UCSD-AML1 (cell line): ENCODE data around the gene MAN1A2.
A peak's percentile ranks its signal among the peaks of the same experiment; 100 is the strongest.
"Not testable (repeated sequence)": the region's sequence is repeated elsewhere in the genome, so short reads cannot be mapped to it uniquely, and the experiment has no call there.

Source experiments
- DNase-seq: peaks from one replicate; lab custom pipeline; 2025; ENCODE audit not compliant: unreplicated experiment; lab: John Stamatoyannopoulos, UW

The MAN1A2 gene

DNA sequence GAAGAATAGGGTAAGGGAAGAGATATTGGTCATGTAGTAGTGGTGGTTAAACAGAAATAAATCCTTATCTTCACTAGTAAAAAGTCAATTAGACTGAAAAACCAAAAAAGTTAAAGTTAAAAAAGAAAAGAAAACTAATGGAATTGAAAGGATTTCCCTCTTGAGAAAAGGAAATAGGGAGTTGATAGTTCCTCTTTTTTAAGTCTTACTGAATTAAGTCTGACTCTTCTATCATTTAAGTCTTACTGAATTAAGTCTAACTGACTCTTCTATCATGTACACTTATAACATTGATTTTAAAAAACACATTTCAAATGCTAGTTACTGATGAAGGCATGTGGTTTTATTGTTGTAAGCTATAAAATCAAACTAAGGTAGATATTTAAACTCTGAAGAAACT is 189.1 kb downstream of the MAN1A2 start:
- DNase-seq = no peak

DNA sequence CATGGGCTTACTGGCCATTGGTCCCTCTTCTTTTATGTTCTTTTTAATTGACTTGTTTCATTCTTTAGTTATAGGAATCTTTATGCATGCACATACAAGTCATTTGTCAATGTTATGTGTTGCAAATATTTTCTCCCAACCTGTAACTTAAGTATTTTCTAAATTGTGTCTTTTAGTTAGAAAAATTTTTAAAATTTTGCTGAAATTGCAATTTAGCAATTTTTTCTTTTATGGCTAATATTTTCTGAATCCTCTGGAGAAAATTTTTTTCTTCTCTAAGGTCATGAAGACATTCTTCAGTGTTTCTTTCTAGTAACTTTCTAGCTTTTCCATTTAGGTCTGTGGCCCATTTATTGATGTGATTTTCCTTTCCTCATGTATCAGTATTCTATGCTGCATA is 189.7 kb downstream of the MAN1A2 start:
- no peak for DNase-seq

DNA sequence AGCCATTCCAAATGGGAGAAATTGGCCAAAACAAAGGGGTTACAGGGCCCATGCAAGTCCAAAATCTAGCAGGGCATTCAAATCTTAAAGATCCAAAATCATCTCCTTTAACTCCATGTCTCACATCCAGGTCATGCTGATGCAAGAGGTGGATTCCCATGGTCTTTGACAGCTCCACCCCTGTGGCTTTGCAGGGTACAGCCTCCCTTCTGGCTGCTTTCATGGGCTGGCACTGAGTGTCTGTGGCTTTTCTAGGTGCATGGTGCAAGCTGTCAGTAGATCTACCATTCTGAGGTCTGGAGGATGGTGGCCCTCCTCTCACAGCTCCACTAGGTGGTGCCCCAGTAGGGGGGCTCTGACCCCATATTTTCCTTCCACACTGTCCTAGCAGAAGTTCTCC is 191.2 kb downstream of the MAN1A2 start:
- DNase-seq = not testable (repeated sequence)

DNA sequence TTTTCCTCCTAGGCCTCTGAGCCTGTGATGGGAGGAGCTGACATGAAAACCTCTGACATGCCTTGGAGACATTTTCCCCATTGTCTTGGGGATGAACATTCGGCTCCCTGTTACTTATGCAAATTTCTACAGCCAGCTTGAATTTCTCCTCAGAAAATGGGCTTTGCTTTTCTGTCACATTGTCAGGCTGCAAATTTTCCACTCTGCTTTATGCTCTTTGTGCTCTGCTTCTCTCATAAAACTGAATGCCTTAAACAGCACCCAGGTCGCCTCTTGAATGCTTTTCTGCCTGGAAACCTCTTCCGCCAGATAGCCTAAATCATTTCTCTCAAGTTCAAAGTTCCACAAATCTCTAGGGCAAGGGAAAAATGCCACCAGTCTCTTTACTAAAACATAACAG is 191.9 kb downstream of the MAN1A2 start:
- DNase-seq = no peak

DNA sequence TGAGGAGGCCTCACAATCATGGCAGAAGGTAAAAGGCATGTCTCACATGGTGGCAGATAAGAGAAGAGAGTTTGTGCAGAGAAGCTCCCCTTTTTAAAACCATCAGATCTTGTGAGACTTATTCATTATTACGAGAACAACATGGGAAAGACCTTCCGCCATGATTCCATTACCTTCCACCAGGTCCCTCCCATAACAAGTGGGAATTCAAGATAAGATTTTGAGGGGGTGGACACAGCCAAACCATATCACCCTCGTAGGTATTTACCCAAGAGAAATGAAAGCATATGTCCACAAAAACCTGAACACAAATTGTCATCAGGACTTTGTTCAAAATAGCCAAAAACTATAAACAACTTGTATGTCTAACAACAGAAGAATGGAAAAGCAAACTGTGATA is 192.7 kb downstream of the MAN1A2 start:
- no peak for DNase-seq

DNA sequence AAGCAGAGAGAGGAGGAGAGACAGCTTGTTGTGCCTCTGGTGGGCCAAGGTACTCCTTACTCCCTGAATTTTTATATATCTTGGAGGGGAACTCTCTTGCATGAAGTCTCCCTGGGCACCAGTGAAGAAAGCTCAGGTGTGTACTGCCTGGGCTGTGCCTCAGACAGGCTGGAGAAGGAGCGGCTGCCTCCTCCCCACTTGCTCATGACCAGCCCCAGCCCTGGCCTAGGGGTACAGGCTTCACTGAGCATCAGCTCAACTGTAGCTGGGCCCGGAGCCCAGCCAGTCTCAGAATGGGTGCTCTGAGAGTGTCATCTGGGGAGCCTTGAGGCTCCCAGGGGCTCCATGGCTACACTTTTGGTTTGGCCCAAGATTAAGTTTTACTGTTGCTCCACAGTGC is 193.8 kb downstream of the MAN1A2 start:
- DNase-seq = no peak

DNA sequence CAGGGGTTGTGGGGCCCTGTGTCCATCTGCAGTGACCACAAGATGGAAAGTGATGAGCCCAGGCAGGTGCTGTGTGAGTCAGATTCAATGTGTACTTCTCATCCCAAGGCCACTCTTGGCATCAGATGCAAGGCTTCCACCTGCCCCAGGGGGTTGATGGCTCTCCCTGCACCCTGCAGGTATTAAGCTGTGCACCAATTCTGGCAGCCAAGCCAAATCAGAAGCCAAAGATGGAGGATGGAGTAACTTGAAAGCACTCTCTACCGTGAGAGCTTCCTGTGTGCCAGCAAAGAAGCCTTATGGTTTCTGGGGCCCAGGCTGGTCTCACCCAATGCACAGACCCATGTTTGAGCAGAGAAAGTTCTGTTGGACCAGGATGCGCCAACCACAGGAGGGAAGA is 194.3 kb downstream of the MAN1A2 start:
- DNase-seq = no peak

DNA sequence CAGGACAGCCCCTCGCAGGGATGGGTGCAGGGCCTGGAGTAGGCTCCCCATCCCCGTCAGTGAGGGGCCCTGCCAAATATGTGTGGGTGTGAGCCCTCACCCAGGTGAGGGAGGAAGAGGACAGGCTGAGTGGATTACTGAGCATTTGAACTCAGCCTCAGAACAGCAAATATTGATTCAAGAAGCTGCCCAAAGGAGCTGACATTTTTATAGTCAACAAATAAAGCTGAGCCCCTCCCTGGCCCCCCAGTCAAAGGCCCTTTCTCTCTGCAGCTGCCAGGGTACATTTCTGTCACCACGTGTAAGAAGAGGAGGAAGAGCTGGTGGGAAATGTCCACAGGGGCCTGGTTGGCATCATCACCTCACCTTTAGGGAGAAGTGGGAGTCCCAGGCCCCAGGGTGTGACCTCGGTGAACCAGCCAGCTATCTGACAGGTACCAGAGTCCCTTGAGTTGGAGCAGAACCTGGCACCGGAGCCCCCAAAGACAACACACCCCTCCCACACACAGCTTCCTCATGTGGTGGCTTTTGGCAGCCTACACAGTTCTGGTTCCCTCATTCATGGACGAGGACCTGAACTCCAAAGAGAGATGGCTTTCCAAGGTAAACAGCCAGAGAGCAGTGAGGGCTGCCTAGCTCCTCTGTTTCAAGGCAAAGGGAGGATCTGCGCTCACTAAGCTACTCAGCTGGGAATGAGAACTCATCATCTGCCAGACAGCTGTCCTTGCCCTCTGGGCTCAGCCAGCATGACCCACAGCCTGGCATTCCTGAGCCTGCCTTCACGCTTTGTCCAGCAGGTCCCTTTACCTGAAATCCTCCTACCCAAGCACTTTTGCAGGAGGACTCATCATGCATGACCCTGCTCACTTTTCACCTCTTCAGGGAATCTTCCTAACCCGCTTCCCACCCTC is 195.6 kb downstream of the MAN1A2 start:
- DNase-seq = no peak

DNA sequence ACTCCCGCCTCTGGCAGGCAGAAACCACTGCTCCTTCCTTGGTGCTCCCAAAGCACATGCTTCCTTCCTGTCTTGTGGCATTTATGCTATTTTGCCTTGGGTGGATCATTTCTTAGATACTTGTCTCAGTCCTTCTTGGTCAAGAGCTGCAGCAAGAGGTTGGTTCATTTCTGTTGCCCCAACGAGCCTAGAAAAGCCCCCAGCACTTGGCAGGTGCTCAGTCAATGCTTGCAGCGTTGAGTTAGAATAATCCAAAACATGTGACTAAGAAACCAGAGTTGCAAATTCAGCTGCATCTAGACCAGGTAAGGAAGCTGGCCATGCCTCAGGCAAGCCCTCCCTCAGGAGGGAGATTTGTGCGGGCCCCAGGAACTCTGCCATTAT is 196.2 kb downstream of the MAN1A2 start:
- no peak for DNase-seq

DNA sequence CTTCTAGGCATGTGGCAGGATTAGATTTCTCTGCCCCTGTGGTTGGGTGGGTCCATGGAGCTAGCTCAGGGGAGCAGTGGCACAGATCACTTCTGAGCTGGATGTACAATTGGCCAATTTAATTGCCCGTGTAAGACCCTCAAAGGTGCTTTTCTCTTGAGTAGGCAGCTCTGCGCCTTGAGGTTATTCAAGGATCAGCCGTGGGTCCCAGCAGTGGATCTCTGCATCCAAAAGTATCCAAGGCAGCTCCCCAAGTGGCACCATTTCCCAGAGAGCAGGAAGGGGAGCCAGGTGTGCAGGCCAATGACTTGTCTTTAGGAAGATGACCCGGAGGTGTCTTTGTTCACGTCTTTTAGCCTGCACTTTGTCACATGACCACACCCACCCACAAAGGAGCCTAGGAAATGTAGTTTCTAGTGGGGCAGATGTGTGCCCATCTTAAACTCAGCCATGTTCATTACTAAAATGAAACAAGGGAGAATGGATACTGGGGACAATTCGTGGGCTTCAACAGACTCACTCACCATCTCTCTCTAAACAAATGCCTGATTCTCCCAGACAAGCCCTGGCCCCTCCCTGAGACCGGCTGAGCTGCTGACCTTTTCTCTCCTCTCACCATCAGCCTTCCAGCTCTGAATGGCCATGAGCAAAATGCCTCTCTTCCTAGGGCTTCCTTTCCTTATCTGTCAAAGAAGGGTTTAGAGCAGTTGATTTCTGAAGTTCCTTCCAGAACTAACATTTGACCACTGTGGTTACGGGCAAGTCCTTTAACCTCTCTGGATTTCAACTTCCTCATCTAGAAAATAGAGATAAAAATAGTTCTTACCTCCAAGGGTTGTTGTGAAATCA is 197.2 kb downstream of the MAN1A2 start:
- peak; percentile 33 for DNase-seq

DNA sequence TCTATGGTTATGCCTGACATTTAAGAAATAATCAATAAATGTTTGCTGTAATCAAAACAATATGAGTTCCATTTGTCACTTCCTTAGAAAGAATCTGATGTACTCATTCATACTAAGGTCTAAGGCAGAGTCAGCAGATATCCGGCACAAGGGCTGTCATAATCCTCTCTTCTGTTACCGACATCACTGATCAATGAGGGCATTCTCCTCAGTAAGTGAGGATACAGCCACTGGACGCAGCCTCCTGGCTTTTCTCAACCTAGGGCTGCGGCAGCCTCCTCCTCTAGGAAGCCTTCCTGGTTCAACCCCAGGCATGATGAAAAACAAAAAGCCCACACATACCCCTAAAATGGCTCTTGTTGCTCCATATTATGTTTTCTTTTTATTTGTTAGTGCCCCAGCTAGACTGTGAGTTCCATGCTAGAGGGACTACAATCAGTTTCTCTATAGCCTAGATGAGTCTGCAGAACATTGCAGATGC is 197.9 kb downstream of the MAN1A2 start:
- DNase-seq = no peak

DNA sequence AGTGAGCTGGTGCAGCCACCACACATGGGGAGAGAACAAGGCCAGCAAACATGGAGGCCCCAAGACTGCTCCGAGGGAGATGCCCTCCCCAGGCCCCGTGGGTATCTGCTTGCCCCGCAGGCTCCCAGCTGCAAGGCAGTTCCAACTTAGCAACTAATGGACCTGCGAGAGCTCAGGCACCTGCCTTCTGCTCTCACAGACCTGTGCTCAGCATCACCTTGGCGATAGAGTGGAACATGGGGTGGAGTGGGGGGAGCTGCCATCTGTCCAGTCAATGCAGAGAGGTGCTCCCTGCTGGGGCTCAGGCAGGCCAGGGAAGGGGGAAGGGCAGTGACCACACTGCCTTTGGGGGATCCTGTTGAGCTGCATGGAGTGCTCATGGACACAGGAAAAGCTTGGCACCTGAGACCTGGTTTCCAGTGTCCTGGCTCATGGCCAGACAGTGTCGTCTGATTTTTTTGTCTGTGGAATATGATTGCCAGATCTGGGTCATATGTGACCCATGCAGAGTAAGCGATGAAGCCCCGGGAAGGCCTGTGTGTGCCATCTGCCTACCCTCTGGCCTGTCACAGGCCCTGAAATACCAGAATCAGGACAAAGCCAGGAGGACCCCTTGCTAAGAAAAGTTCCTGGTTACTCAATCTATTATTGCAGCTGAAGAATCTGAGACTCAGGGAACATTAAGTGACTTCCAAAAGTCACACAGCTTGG is 198.7 kb downstream of the MAN1A2 start:
- DNase-seq = no peak

DNA sequence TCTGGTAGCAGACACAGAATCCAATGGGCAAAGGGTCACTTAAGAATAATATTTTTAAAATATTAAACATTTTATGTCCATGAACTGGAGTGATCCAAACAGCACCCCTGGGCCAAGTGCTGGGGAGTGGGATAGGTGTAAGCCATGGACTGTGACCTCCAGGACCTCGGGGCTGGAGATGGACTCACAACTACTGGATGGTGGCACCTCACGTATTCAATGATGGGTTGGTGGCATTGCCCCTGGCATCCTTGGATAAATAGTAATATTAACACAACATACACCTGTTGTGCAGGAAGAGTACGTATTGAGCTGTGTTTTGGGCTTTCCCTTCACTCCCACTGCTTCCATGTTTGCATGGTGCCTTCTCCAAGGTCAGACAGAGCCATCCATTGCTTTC is 199.3 kb downstream of the MAN1A2 start:
- no peak for DNase-seq

DNA sequence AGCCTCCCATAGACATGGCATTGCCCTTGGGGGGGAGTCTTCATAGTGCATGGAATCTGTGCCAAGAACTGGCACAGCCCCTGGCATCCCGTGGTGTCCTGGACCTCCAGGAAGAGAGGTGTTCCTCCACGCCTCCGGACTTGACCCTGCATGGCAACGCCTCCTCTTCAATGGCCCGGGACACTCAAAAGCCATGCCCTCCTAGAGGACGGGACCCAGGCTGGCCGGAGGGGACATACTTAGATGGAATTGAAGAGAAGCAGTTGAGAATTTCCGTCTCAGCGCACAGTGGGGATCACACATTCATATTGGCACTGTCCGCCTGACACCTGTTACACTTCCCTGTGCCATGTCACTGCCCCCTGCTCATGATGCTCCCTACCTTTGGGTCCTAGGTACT is 200.2 kb downstream of the MAN1A2 start:
- no peak for DNase-seq

DNA sequence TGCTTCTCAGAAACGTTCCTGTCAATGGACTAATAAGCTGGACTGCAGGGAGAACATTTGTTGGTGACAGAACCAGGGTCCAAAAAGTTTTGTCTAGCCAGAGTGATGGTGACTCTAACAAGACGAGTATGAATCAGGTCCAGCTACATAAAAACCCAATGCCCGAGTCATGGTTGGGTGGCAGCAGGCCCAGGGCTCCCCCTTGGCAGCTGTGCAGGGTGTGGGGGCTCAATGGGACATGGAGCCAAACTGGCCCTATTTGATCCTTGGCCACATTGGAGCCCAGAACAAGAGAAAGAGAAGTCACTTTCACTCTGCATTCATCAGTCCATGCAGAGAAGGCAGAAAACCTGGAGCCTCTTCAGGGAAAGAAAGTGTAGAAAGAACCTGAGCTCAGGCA is 200.7 kb downstream of the MAN1A2 start:
- no peak for DNase-seq

DNA sequence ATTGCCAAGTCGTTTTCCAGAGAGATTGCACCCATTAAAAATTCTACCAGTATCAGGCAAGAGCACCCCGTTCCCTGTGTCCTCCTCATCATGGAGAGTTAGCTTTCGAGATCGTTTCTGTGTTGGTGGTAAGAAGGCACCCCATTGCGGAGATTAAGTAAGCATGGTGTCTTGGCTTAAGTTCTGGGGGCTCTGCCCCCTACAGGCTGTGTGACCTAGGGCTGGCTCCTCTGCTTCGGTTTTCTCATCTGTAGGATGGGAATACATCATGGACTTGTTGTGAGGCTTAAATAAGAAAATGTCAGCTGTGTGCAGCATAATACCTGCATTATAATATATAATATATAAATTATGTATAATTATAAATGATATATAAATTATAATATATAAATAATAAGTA is 201.8 kb downstream of the MAN1A2 start:
- no peak for DNase-seq

DNA sequence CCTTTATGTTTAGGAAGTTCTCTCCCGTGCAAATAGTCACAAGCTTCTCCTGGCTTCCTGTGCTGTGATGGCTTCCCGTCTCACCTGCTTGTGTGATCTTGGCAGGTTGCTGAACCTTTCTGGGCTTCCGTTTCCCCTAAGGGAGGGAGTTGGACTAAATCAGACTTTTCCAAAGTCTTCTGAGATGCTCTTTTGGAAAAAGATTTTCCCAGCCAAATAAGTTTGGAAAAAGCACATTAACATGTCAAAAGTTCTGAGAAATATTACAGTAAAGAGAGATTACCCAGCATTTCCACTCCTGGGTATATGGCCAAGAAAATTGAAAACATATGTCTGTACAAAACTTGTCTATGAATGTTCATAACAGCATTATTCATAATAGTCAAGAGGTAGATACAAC is 202.6 kb downstream of the MAN1A2 start:
- DNase-seq = no peak

DNA sequence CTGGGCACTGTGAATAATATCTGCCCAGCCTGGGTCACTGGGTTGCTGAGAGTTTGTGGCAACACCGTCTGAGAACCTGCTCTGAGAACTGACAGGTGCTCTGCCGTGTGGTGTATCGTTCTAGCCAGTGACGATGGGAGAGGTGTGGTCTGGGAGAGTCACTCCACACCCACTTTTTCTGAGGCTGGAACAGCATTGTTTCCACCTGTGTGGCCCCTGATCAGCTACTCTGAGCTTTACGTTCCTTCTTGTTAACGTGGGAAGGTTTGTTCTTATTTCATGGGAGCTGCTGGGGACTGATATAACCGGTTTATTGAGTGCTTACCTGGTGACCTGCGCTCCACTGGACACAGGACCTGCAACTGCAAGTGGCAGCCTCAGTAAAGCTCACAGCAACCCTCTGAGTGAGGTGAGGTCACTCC is 203.8 kb downstream of the MAN1A2 start:
- DNase-seq = no peak

DNA sequence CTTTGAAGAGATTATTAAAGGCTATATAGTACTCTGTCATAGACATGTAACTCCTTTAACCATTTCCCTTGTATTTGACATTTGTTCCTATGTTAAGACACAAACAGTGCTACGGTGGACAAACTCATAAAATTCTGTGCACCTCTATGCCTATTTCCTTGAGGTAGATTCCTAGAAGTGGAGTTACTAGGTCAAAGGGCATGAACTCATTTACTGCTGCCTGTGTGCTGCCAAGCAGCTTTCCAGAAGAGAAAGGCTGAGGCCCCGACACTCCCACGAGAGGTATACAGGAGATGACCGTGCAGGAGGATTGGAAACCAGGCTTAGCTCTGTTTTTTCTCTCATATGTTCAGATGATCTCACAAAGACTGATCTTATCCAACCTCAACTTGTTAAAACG is 204.2 kb downstream of the MAN1A2 start:
- no peak for DNase-seq

DNA sequence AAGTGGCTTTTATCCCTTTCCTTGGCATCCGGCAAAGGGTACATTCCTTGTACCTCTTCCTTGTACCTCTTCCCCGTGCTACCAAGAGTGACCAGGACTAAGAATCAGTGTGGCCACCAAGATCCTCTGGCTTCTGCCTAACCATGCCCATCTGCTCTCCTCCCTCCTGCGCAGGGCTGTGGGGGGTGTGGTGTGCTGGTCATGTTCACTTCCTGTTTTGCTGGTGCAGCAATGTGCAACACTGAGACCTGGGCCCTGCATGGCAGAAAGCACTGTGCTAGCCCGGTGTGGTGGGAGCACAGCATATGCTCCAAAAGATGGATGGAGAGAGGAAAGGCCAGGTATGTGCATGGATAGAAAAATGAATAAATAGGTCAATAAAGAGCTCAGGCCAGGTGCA is 205.3 kb downstream of the MAN1A2 start:
- peak; percentile 62 for DNase-seq

DNA sequence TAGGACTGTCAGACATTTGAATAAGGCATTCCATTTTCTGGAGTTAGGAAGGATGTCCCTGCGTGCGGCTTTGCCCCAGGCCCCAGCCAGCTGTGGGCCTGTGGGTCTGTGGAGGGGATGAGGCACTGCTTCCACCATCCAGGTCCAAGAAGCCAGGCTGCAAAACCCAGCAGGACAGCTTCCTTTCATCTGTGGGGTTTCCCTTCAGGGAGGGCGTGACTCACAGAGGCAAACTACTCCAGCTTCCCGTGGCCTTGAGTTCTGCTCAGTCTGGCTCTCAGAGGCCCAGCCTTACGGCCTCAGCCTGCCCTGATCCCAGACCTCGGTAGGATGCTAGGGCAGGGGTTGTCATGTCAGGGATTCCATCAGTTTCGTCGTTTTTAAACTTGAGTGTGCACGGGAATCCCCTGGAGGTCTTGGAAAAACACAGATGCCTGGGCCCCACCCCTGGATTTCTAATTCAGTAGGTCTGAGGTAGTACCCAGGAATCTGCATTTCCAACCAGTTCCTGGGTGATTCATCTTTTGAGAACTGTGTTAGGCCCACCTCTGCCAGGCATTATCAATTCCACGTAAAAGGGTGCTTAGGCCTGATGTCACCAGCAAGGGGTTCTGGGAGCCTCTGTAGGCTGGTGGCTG is 206.3 kb downstream of the MAN1A2 start:
- peak; percentile 57 for DNase-seq
